ENCODE data around the gene ATP1A1. TPM values are rescaled to one million over a fixed set of nuclear protein-coding genes. Genes with fewer than 3 reads are reported as not detected.

The ATP1A1 gene
- total RNA-seq, 5 donors from 2014 or later (not counting 1 experiment from before 2014, with no cell fraction given), result 230 to 292 (median 266) TPM

DNA sequence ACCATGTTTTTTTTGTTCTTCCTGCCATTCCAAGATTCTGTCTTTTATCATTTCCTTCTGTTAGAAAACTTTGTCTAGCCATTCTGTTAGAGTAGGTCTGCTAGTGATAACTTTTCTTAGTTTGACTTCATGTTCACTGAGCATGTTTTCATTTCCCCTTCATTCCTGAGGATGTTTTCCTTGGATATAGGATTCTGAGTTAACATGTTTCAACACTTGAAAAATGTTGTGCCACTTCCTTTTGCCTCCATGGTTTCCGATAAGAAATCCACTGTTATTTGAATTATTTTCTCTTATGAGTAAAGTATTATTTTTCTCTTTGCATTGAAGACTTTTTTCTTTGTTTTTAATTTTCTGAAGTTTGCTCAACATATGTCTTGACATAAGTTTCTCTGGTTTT is 66.7 kb downstream of the ATP1A1 start:
- Mint-ChIP-seq H3K27ac (no peak overlapping the region), H3K27me3 (peaks cover 0 to 14% of the 10 kb centered on the region in 2 donors), H3K4me1 (no peaks in the 10 kb centered on the region), H3K9me3 (no peaks in the 10 kb centered on the region), H3K36me3 (no peaks in the 10 kb centered on the region), H3K4me3 (no peak overlapping the region)
- DNase-seq (no peak), ATAC-seq (replicated peaks in 1 of 4) (no peak)
- no peak overlapping the region for H3K4me3 ChIP-seq (ENCODE audit: control insufficient read depth in 1 of 2, extremely low read depth in 1 of 2, low read length in 1 of 2)
- no peaks in the 10 kb centered on the region for H3K9me3 ChIP-seq
- no peaks in the 10 kb centered on the region for H3K4me1 ChIP-seq (ENCODE audit: control insufficient read depth in 1 of 2, extremely low read depth in 1 of 2, insufficient read depth in 2 of 2, low read length in 2 of 2)
- ChIA-PET POLR2A (no interaction called here), CTCF (no interaction called here)
- WGBS (ENCODE audit: insufficient coverage), result no CpG with 5 or more reads among the region's 1 CpG
- H3K36me3 ChIP-seq (ENCODE audit: control insufficient read depth in 2 of 2, extremely low read depth in 1 of 2, insufficient read depth in 1 of 2, low read length in 1 of 2), result no peaks in the 10 kb centered on the region
- no peak overlapping the region for H3K27ac ChIP-seq (ENCODE audit: low read length)
- peaks cover 0 to 10% of the 10 kb centered on the region in 2 experiments for H3K27me3 ChIP-seq (replicated peaks in 1 of 2; ENCODE audit: control insufficient read depth in 2 of 2, extremely low read depth in 1 of 2, insufficient read depth in 2 of 2, low read length in 1 of 2)

DNA sequence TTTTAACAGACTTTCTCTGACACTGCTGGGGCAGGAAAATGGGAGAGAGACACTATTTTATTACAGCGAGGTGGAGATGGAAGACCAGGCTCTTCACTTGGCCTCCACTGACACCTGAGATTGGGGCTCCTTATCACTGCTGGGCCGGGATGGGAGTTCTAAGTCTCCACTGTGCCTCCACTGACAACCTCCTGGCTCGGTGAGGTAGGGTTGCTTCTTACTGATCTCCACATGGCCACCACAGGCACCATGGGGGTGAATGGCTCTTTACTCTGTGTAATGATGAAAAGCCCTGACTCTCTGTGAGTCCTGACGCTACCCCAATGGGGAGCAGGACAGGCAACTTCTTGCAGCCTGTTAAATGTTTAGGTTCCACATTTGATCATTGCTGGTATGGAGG is 67.7 kb downstream of the ATP1A1 start:
- POLR2A ChIA-PET, result interaction anchor here in 1 of 2 donors (0.6 kb wide), 1 partner anchor 45 kb away, joined by 3 read pairs; no protein-coding TSS in a partner anchor
- no peaks in the 10 kb centered on the region for H3K4me1 Mint-ChIP-seq
- no peaks in the 10 kb centered on the region for H3K9me3 ChIP-seq
- no peaks in the 10 kb centered on the region for H3K36me3 ChIP-seq (ENCODE audit: control insufficient read depth in 2 of 2, extremely low read depth in 1 of 2, insufficient read depth in 1 of 2, low read length in 1 of 2)
- H3K27ac ChIP-seq (ENCODE audit: low read length), result no peak overlapping the region
- no peaks in the 10 kb centered on the region for H3K4me1 ChIP-seq (ENCODE audit: control insufficient read depth in 1 of 2, extremely low read depth in 1 of 2, insufficient read depth in 2 of 2, low read length in 2 of 2)
- DNase-seq (no peak), ATAC-seq (replicated peaks in 1 of 4) (no peak)
- H3K36me3 Mint-ChIP-seq, result no peaks in the 10 kb centered on the region
- CTCF ChIA-PET, result interaction anchor here in 1 of 2 donors (0.6 to 0.7 kb wide), 2 partner anchors 70 to 437 kb away, joined by 3 to 4 read pairs; no protein-coding TSS in a partner anchor
- H3K9me3 Mint-ChIP-seq, result no peaks in the 10 kb centered on the region
- 96% methylated on average over 3 of the region's 4 CpGs for WGBS (ENCODE audit: insufficient coverage)
- H3K27ac Mint-ChIP-seq, result no peak overlapping the region
- H3K27me3 Mint-ChIP-seq, result peaks cover 0 to 14% of the 10 kb centered on the region in 2 donors
- H3K27me3 ChIP-seq (replicated peaks in 1 of 2; ENCODE audit: control insufficient read depth in 2 of 2, extremely low read depth in 1 of 2, insufficient read depth in 2 of 2, low read length in 1 of 2), result peaks cover 0 to 12% of the 10 kb centered on the region in 2 experiments
- H3K4me3 Mint-ChIP-seq, result no peak overlapping the region
- no peak overlapping the region for H3K4me3 ChIP-seq (ENCODE audit: control insufficient read depth in 1 of 2, extremely low read depth in 1 of 2, low read length in 1 of 2)

DNA sequence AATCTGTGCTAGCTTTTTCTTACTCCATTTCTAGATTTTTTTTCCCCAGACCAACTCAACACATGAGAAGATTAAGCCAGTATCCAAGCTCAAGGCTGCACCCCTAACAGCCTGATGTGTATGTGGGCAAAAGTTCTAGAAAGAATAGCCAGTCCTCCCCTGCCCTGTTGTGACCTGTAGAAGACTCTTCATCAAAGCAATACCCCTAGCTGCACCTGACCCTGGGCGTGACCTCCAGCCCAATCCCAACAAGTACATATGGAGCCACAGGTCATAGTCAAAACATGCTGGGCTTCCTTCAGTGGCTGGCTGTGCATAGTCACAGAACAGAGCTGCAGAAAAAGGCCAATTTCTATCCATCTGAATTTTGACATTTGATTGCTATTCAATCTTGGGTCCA is 72.5 kb downstream of the ATP1A1 start:
- ChIA-PET POLR2A (no interaction called here), CTCF (no interaction called here)
- H3K4me3 ChIP-seq (ENCODE audit: control insufficient read depth in 1 of 2, extremely low read depth in 1 of 2, low read length in 1 of 2), result no peak overlapping the region
- no peak overlapping the region for H3K27ac Mint-ChIP-seq
- ATAC-seq (replicated peaks in 1 of 4) (no peak), DNase-seq (no peak)
- no peaks in the 10 kb centered on the region for H3K9me3 Mint-ChIP-seq
- H3K4me3 Mint-ChIP-seq, result no peak overlapping the region
- H3K4me1 ChIP-seq (ENCODE audit: control insufficient read depth in 1 of 2, extremely low read depth in 1 of 2, insufficient read depth in 2 of 2, low read length in 2 of 2), result no peaks in the 10 kb centered on the region
- H3K36me3 Mint-ChIP-seq, result no peaks in the 10 kb centered on the region
- 100% methylated on average over 1 of the region's 1 CpG for WGBS (ENCODE audit: insufficient coverage)
- no peaks in the 10 kb centered on the region for H3K4me1 Mint-ChIP-seq
- no peaks in the 10 kb centered on the region for H3K9me3 ChIP-seq
- H3K27ac ChIP-seq (ENCODE audit: low read length), result no peak overlapping the region
- H3K36me3 ChIP-seq (ENCODE audit: control insufficient read depth in 2 of 2, extremely low read depth in 1 of 2, insufficient read depth in 1 of 2, low read length in 1 of 2), result no peaks in the 10 kb centered on the region
- H3K27me3 Mint-ChIP-seq, result peaks cover 9 to 19% of the 10 kb centered on the region in 2 donors
- peaks cover 0 to 12% of the 10 kb centered on the region in 2 experiments for H3K27me3 ChIP-seq (replicated peaks in 1 of 2; ENCODE audit: control insufficient read depth in 2 of 2, extremely low read depth in 1 of 2, insufficient read depth in 2 of 2, low read length in 1 of 2)

DNA sequence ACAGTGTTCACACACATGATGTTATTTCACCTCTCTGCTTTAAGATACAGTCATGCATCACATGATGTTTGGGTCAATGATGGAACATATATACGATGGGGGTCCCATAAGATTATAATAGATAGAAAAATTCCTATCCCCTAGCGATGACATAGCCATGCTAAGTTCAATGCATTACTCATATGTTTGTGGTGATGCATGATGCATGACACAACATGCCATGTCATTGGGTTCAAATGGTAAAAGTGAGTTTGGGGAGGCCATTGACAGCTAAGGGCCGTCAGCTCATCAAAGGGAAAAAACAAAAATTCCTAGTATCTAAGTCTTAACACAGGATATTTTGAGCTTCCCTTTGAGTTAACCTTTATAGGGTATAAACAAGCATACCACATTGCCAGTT is 73.6 kb downstream of the ATP1A1 start:
- Mint-ChIP-seq H3K4me3 (no peak overlapping the region), H3K9me3 (no peaks in the 10 kb centered on the region), H3K27ac (no peak overlapping the region), H3K4me1 (no peaks in the 10 kb centered on the region), H3K36me3 (no peaks in the 10 kb centered on the region), H3K27me3 (peaks cover 9 to 16% of the 10 kb centered on the region in 2 donors)
- ChIA-PET POLR2A (no interaction called here), CTCF (no interaction called here)
- DNase-seq (no peak), ATAC-seq (replicated peaks in 1 of 4) (no peak)
- Histone ChIP-seq H3K4me1 (ENCODE audit: control insufficient read depth in 1 of 2, extremely low read depth in 1 of 2, insufficient read depth in 2 of 2, low read length in 2 of 2) (no peaks in the 10 kb centered on the region), H3K27me3 (replicated peaks in 1 of 2; ENCODE audit: control insufficient read depth in 2 of 2, extremely low read depth in 1 of 2, insufficient read depth in 2 of 2, low read length in 1 of 2) (peaks cover 0 to 12% of the 10 kb centered on the region in 2 experiments), H3K36me3 (ENCODE audit: control insufficient read depth in 2 of 2, extremely low read depth in 1 of 2, insufficient read depth in 1 of 2, low read length in 1 of 2) (no peaks in the 10 kb centered on the region), H3K4me3 (ENCODE audit: control insufficient read depth in 1 of 2, extremely low read depth in 1 of 2, low read length in 1 of 2) (no peak overlapping the region), H3K27ac (ENCODE audit: low read length) (no peak overlapping the region), H3K9me3 (no peaks in the 10 kb centered on the region)
- WGBS (ENCODE audit: insufficient coverage), result no CpG with 5 or more reads among the region's 3 CpGs

DNA sequence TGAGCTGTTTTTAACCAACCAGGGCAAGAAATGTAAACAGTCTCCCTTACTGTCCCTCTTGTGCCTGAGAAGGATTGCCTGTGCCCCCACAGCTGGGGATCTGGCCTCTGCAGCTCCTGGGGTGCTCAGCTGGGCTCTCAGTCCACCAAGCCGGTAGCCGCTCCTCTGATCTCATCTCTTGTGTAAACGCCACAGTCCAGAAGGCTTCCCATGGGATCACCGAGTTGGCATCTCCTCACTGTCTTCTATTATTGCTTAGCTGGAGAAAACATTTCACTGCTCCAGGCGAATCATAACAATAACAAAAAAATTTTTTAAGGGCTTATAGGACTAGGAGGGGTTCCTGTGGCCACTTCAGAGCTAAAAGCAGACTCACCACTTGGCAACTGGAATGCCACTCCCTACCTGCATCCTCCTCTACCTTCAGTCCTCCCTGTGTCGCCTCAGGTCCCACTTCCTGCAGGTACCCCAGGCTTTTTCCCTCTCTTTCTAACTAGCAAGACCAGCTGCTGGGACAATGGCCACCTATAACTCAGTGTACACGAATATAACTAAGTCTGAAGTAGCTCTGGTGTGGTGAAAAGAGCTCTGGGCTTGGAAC is 75.8 kb downstream of the ATP1A1 start:
- Mint-ChIP-seq H3K36me3 (no peaks in the 10 kb centered on the region), H3K4me3 (no peak overlapping the region), H3K4me1 (no peaks in the 10 kb centered on the region), H3K27me3 (peaks cover 9 to 11% of the 10 kb centered on the region in 2 donors), H3K9me3 (no peaks in the 10 kb centered on the region), H3K27ac (no peak overlapping the region)
- DNase-seq (no peak), ATAC-seq (replicated peaks in 1 of 4) (no peak)
- ChIA-PET CTCF (interaction anchor here in 1 of 2 donors (0.6 kb wide), 2 partner anchors 31 to 496 kb away, joined by 3 to 6 read pairs; no protein-coding TSS in a partner anchor), POLR2A (interaction anchor here in 1 of 2 donors (0.6 kb wide), 1 partner anchor 61 kb away, joined by 3 read pairs; no protein-coding TSS in a partner anchor)
- H3K36me3 ChIP-seq (ENCODE audit: control insufficient read depth in 2 of 2, extremely low read depth in 1 of 2, insufficient read depth in 1 of 2, low read length in 1 of 2), result no peaks in the 10 kb centered on the region
- H3K27ac ChIP-seq (ENCODE audit: low read length), result no peak overlapping the region
- no peaks in the 10 kb centered on the region for H3K9me3 ChIP-seq
- 80% methylated on average over 5 of the region's 7 CpGs for WGBS (ENCODE audit: insufficient coverage)
- H3K27me3 ChIP-seq (replicated peaks in 1 of 2; ENCODE audit: control insufficient read depth in 2 of 2, extremely low read depth in 1 of 2, insufficient read depth in 2 of 2, low read length in 1 of 2), result peaks cover 0 to 8% of the 10 kb centered on the region in 2 experiments
- H3K4me3 ChIP-seq (ENCODE audit: control insufficient read depth in 1 of 2, extremely low read depth in 1 of 2, low read length in 1 of 2), result no peak overlapping the region
- H3K4me1 ChIP-seq (ENCODE audit: control insufficient read depth in 1 of 2, extremely low read depth in 1 of 2, insufficient read depth in 2 of 2, low read length in 2 of 2), result no peaks in the 10 kb centered on the region

DNA sequence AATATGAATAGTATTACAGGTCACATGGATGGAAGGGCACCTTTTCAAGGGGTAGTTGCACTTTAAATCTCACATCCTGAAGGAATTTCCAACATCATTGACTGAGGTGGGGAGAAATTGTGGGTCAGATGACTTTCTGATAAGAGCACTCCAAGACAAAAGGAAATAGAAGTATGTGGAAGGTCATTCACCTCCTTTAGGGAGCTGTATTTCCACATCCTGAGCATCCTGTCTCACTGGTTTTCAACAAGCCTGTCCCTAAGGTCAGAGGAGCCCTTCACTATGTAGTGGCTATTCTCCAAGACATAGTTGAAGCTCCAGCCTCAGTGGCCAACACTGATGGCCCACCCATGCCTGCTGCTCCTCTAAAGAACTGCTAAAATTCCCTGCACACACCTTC is 76.5 kb downstream of the ATP1A1 start:
- H3K9me3 ChIP-seq, result no peaks in the 10 kb centered on the region
- POLR2A ChIA-PET, result no interaction called here
- DNase-seq (no peak), ATAC-seq (replicated peaks in 1 of 4) (no peak)
- H3K27ac Mint-ChIP-seq, result no peak overlapping the region
- H3K36me3 Mint-ChIP-seq, result no peaks in the 10 kb centered on the region
- no peaks in the 10 kb centered on the region for H3K9me3 Mint-ChIP-seq
- CTCF ChIA-PET, result no interaction called here
- no peaks in the 10 kb centered on the region for H3K4me1 Mint-ChIP-seq
- H3K4me3 Mint-ChIP-seq, result no peak overlapping the region
- H3K4me3 ChIP-seq (ENCODE audit: control insufficient read depth in 1 of 2, extremely low read depth in 1 of 2, low read length in 1 of 2), result no peak overlapping the region
- no peaks in the 10 kb centered on the region for H3K4me1 ChIP-seq (ENCODE audit: control insufficient read depth in 1 of 2, extremely low read depth in 1 of 2, insufficient read depth in 2 of 2, low read length in 2 of 2)
- peaks cover 0 to 3% of the 10 kb centered on the region in 2 experiments for H3K27me3 ChIP-seq (replicated peaks in 1 of 2; ENCODE audit: control insufficient read depth in 2 of 2, extremely low read depth in 1 of 2, insufficient read depth in 2 of 2, low read length in 1 of 2)
- H3K27me3 Mint-ChIP-seq, result peaks cover 9 to 11% of the 10 kb centered on the region in 2 donors
- H3K27ac ChIP-seq (ENCODE audit: low read length), result no peak overlapping the region
- H3K36me3 ChIP-seq (ENCODE audit: control insufficient read depth in 2 of 2, extremely low read depth in 1 of 2, insufficient read depth in 1 of 2, low read length in 1 of 2), result no peaks in the 10 kb centered on the region

Data from T-cell (primary cell).